COR-L47 (cell line): ENCODE results near the gene FLYWCH2.

Experiments used
- DNase-seq: peaks from one replicate; lab custom pipeline; 2025; lab: John Stamatoyannopoulos, UW

The FLYWCH2 gene

GRCh38 chr16:2881783-2882649 is 999 bp upstream of the FLYWCH2 start:
- no peak for DNase-seq

- DNase-seq = no peak
These were observed 468 bp downstream of the FLYWCH2 start for GRCh38 chr16:2883458-2883908.

GRCh38 chr16:2884041-2884451 is 1.0 kb downstream of the FLYWCH2 start:
- DNase-seq = no peak

- no peak for DNase-seq
These were observed 11.2 kb downstream of the FLYWCH2 start for GRCh38 chr16:2894231-2894630.

GRCh38 chr16:2895813-2896212 is 12.8 kb downstream of the FLYWCH2 start:
- DNase-seq = no peak

GRCh38 chr16:2896480-2897010 is 13.5 kb downstream of the FLYWCH2 start:
- DNase-seq = no peak

GRCh38 chr16:2897110-2897509 is 14.1 kb downstream of the FLYWCH2 start:
- DNase-seq = no peak

- DNase-seq = no peak
These were observed 16.0 kb downstream of the FLYWCH2 start for GRCh38 chr16:2898831-2899563.

- no peak for DNase-seq
These were observed 16.6 kb downstream of the FLYWCH2 start for GRCh38 chr16:2899564-2900072.

GRCh38 chr16:2900526-2901075 is 17.6 kb downstream of the FLYWCH2 start:
- DNase-seq = no peak

- no peak for DNase-seq
These were observed 19.5 kb downstream of the FLYWCH2 start for GRCh38 chr16:2902337-2903130.

- DNase-seq = peak; percentile 73
These were observed 21.3 kb downstream of the FLYWCH2 start for GRCh38 chr16:2904100-2904921.

GRCh38 chr16:2904922-2905240 is 21.9 kb downstream of the FLYWCH2 start:
- no peak for DNase-seq

GRCh38 chr16:2905241-2905987 is 22.4 kb downstream of the FLYWCH2 start:
- peak; percentile 99 for DNase-seq

GRCh38 chr16:2905988-2906387 is 23.0 kb downstream of the FLYWCH2 start:
- no peak for DNase-seq

- peak; percentile 39 for DNase-seq
These were observed 24.2 kb downstream of the FLYWCH2 start for GRCh38 chr16:2907084-2907753.

- no peak for DNase-seq
These were observed 27.5 kb downstream of the FLYWCH2 start for GRCh38 chr16:2910441-2910969.

GRCh38 chr16:2911638-2912329 is 28.8 kb downstream of the FLYWCH2 start, which contains the start of gene FLYWCH1:
Gene FLYWCH1, plus strand, starts transcription at chr16:2911931. Its CDS starts 17,755 bp downstream, at chr16:2929686.
- peak; percentile 98 for DNase-seq
